Umbilical cord (tissue), 2 donors: ENCODE results near the gene SCN4A. TPM values are rescaled to one million over a fixed set of nuclear protein-coding genes. Genes with fewer than 3 reads are reported as not detected.
"Not testable (repeated sequence)": the region's sequence is repeated elsewhere in the genome, so short reads cannot be mapped to it uniquely, and the experiment has no call there.

Experiments used
- DNase-seq: peaks from one replicate; pipeline ENCODE4 v3.0.0-alpha.2; 2015; ENCODE audit warnings: low spot score
- total RNA-seq: library from RNA; depleted of rRNA; stranded (reverse); fragments of >200 nt; gene quantifications from one replicate; pipeline ENCODE4 v1.2.3, GENCODE V29; 2014; ENCODE audit warnings: low replicate concordance; ENCODE audit not compliant: insufficient read depth

The SCN4A gene
- total RNA-seq, 1 donor from 2014 or later, result under 0.01 TPM

GRCh38 chr17:63985387-63986140, 12.8 kb upstream of the SCN4A start:
- DNase-seq, result no peak

GRCh38 chr17:63984651-63985386, 12.1 kb upstream of the SCN4A start:
- peak; percentile 86 for DNase-seq

GRCh38 chr17:63984236-63984635, 11.5 kb upstream of the SCN4A start:
- DNase-seq, result peak; percentile 54

DNA sequence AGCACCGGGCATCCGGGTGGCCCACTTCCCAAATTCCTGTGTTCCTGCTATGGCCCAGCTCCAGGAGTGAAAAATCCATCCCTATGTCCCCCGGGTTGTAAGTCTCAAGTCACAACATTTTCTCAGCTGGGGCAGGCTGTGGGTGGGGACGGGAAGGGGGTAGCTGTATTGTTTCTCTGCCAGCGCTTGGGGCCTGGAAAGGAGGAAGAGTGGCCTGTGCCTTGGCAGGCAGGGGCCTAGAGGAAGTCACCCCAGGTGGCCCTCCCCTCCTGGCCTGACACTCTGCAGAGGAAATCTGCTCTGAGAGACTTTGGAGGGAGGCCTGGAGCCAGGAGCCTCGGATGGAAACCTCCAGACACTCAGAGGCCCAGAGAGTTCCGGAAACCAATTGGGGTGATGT, 10.6 kb upstream of the SCN4A start:
- DNase-seq, result no peak

DNA sequence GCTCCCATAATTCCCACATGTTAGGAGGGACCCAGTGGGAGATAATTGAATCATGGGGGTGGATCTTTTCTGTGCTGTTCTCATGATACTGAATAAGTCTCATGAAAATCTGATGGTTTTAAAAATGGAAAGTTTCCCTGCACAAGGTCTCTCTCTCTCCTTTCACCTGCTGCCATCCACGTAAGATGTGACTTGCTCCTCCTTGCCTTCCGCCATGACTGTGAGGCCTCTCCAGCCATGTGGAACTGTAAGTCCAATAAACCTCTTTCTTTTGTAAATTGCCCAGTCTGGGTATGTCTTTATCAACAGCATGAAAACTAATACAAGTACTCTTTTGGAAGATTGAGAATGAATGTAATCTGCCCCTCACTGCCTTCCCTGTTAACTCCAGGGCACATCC, 9.9 kb upstream of the SCN4A start:
- not testable (repeated sequence) for DNase-seq

- DNase-seq, result no peak
Measured at GRCh38 chr17:63978272-63979200, 5.8 kb upstream of the SCN4A start.

- DNase-seq, result no peak
Measured at GRCh38 chr17:63976702-63977101, 4.0 kb upstream of the SCN4A start.

DNA sequence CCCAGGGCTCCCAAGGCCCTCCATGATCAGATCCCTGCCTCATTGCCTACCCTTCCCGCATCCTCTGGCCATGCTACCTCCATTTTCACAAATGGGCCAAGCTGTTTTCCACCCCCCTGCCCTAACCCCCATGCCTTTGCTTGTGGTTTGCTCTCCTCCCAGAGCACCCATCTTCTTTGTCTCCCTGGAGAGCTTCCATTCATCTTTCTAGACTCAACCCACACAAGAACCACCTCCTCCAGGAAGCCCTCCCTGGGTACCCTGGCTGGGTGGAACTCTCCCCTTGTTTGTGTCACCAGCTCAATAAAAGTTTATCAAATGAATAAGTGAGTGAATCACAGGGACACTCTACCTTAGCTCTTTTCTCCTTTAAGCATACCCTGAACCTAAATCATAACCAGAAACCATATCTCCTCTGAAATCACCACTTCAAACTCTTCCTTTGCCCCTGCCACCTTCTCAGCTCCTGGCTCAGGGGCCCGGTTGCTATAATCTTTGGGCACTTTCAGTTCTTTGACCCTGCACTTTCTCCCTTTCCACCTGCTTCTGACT, 2.9 kb upstream of the SCN4A start:
- no peak for DNase-seq

- no peak for DNase-seq
Measured at GRCh38 chr17:63974594-63975192, 2.0 kb upstream of the SCN4A start.

- no peak for DNase-seq
Measured at GRCh38 chr17:63973930-63974593, 1.3 kb upstream of the SCN4A start.

- DNase-seq, result no peak
Measured at GRCh38 chr17:63973247-63973646, 529 bp upstream of the SCN4A start.

DNA sequence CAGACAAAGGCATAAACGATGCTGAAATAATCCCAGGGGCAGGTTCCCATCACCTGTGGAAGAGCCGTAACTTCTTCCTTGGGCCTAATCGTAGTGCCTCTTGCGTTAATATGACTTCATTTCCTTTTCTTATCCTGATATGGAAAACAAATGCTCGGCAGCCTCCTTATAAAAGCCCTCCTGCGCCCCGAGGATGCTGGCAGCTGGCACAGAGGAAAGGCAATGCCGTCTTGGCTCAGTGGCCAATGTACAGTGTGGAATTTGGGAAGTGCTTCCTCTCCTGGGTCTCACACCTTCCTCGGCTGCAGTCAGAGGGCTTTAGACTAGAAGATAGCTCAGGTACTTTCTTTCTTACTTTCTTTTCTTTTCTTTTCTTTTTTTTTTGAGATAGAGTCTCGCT, 3.4 kb downstream of the SCN4A start:
- DNase-seq, result no peak

DNA sequence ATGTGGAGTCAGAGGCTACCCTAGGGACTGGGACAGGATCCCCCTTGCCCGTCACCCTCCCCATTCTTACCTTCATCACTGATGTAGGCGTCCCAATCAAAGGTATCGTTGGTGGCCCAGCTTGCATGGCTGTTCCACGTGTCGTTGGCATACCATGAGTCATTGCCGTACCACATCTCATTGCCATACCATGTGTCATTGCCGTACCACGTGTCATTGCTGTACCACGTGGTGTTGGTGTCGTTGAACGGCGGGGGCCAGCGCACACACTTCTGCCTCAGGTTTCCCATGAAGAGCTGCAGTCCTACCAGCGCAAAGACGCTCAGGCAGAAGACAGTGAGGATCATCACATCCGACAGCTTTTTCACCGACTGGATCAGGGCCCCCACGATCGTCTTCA, 4.8 kb downstream of the SCN4A start:
- DNase-seq, result no peak

DNA sequence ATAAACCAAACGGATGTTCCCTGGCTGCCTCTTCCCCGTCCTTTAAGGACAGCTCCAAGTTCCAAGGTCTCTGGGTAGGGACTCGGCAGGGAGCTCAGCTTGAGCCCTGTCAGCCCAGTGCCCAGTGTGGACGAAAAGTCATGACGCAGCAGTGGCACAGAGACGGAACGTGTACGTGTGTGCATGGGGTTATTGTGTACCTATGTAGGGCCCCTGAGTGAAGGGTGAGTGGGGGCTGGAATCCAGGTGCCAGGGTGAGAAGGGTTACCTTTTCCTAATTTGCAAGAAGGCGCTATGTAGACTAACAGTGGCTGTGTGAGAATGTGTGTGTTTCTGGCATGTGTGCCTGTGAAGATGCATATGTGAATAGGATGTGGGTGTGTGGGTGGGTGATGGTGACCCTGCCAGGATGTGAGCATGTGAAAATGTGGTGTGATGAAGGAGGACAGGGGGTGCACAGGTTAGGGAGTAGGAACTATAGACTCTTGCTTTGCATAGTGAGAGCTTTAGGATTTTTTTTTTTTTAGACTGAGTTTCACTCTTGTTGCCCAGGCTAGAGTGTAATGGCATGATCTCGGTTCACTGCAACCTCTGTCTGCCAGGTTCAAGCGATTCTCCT, 6.0 kb downstream of the SCN4A start:
- DNase-seq, result no peak

GRCh38 chr17:63963123-63963522, 9.6 kb downstream of the SCN4A start:
- no peak for DNase-seq

DNA sequence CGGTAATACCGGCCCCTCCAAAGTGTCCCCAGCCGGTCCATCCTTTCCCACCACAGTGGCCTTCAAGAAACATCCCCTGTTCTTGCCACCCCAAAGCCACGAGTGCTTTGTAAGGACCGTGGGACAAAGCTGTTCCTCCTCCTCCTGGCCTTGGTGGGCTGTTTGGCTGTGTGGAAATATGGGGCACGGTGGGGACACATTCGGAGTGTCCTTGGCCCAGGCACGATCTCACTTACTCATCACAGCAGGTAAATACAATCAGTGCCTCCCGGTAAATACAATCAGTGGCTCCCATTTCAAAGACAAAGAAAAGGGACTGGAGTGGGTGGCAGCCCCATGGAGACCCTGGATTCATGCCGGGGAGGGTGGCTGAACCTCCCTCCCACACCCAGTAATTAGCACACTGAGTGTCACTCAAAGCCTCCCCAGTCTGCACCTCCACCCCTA, 10.4 kb downstream of the SCN4A start:
- no peak for DNase-seq

GRCh38 chr17:63961355-63962212, 11.1 kb downstream of the SCN4A start:
- DNase-seq, result peak; percentile 51

DNA sequence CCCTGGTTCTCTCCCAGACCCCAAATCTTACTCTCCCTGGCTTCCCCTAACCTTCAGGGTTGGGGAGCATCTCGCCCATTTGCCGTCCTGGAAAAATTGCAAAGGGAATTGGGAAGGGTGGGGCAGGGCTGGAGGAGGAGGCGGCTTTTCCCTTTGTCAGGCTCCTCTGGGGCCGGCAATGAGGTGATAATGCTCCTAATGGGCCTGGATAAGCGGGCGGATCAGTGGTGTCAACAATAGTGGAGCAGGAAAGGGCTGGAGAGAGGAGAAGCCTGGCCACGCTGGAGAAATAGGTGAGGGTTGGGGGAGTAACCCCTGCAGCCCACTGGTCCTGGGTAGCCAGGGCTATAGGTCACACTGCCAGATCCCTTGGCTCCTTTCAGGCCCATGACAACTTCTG, 12.3 kb downstream of the SCN4A start:
- DNase-seq, result no peak

DNA sequence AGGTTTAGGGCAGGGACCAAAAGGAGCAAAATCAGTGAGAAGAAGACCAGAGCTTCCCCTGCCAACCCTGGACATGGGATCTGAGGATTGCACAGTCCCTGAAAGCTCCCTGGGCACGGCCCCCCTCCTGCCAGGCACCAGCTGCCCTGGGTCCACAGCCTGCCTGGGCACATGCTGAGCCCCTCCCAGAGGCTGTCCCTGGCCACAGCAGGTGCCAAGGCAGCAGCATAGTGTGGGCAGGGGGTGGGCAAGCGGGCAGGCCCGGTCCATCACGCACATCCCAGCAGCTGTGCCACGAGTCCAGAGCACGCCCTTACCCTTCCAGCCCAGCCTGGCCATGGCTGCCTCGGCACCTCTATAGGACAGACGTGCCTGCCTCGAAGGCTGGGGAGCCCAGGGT, 12.7 kb downstream of the SCN4A start:
- no peak for DNase-seq
